KMS-11 (cell line): ENCODE results near the gene CACNA1S.

Experiments
- H2AFZ ChIP-seq: fragments of 200-600 bp; sonication (generic); 2 replicates; pipeline ENCODE4 v1.6.1; 2016; ENCODE audit warnings: antibody characterized with exemption, mixed run types, low read depth
- H3K27ac ChIP-seq: fragments of 200-600 bp; sonication (generic); 2 replicates; pipeline ENCODE4 v1.6.1; 2016; ENCODE audit warnings: mild to moderate bottlenecking, mixed run types
- H3K27me3 ChIP-seq: fragments of 200-600 bp; sonication (generic); 2 replicates; pipeline ENCODE4 v1.6.1; 2017; ENCODE audit warnings: mild to moderate bottlenecking, low read depth, mixed run types, moderate library complexity; ENCODE audit not compliant: insufficient read depth
- H3K36me3 ChIP-seq: fragments of 200-600 bp; sonication (generic); 2 replicates; pipeline ENCODE4 v1.6.1; 2017; ENCODE audit warnings: mild to moderate bottlenecking, mixed run types; ENCODE audit not compliant: insufficient read depth
- H3K4me1 ChIP-seq: fragments of 200-600 bp; sonication (generic); 2 replicates; pipeline ENCODE4 v1.6.1; 2016; ENCODE audit warnings: mild to moderate bottlenecking, low read depth, mixed run types; ENCODE audit not compliant: poor library complexity, severe bottlenecking
- H3K4me2 ChIP-seq: fragments of 200-600 bp; sonication (generic); 2 replicates; pipeline ENCODE4 v1.7.0; 2016; ENCODE audit warnings: mild to moderate bottlenecking, mixed run types
- H3K4me3 ChIP-seq: fragments of 200-600 bp; sonication (generic); IDR thresholded peaks from 2 replicates; pipeline ENCODE4 v1.6.1; 2017; ENCODE audit warnings: low read depth, low read length, mixed read lengths; ENCODE audit not compliant: insufficient read depth
- H3K79me2 ChIP-seq: fragments of 200-600 bp; sonication (generic); 2 replicates; pipeline ENCODE4 v1.6.1; 2016; ENCODE audit warnings: low read depth, mixed run types; ENCODE audit not compliant: insufficient read depth
- H3K9ac ChIP-seq: fragments of 200-600 bp; sonication (generic); 2 replicates; pipeline ENCODE4 v1.6.1; 2016; ENCODE audit warnings: mild to moderate bottlenecking, mixed run types
- H4K20me1 ChIP-seq: fragments of 200-600 bp; sonication (generic); 2 replicates; pipeline ENCODE4 v1.6.1; 2016; ENCODE audit warnings: mild to moderate bottlenecking, mixed run types; ENCODE audit not compliant: insufficient read depth
- CTCF ChIP-seq: fragments of 200-600 bp; sonication (generic); conservative IDR thresholded peaks from 2 replicates; pipeline ENCODE4 v1.6.1; 2017; ENCODE audit warnings: low read depth, mild to moderate bottlenecking, antibody characterized with exemption, low read length, moderate library complexity, mixed read lengths

Gene CACNA1S

GRCh38 chr1:201020721-201021629 is 91.3 kb downstream of the CACNA1S start:
- peaks cover 85% of the 10 kb centered on the region for H3K4me1 ChIP-seq
- no peaks in the 10 kb centered on the region for H3K27me3 ChIP-seq
- peak overlapping the region; percentile 1; the same call in 1 of the 2 replicates for H2AFZ ChIP-seq
- H3K79me2 ChIP-seq = peaks cover 68% of the 10 kb centered on the region
- H3K4me2 ChIP-seq = peak overlapping the region; percentile 88
- TF ChIP-seq CTCF = peak; percentile 86
- no peak overlapping the region for H3K4me3 ChIP-seq
- H3K27ac ChIP-seq = peak overlapping the region; percentile 85
- peak overlapping the region; percentile 71; the same call in 1 of the 2 replicates for H3K9ac ChIP-seq
- no peaks in the 10 kb centered on the region for H3K36me3 ChIP-seq
- H4K20me1 ChIP-seq = no peaks in the 10 kb centered on the region

DNA sequence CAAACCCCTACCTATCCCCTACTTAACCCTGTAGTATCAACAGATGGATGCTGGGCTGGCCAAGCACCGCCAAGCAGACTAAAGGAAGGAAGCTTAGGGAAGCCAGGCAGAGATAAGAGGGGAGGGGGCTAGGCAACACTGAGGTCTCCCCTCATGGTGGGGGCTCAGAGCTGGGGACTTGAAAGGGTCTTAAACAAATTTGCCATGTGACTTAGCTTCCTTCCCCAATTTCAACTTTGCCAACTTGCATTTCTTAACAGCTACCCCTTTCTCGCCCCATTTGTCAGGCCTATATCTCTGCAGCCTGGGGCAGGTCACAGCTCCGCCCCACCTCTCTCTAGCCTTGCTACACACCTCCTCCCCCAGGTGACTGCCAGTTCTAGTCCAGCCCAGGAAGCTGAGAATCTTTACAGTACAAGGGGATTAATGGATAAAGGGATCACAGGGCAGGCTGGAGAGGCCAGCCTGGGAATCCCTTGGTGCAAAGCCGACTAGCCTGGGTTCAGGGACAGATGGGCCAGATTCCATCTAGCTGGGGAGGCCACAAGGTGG is 92.1 kb downstream of the CACNA1S start:
- Histone ChIP-seq H3K79me2 (peaks cover 75% of the 10 kb centered on the region), H3K36me3 (no peaks in the 10 kb centered on the region), H3K4me3 (no peak overlapping the region), H2AFZ (peak overlapping the region; percentile 5; the same call in 1 of the 2 replicates), H3K27ac (peak overlapping the region; percentile 85), H3K9ac (peak overlapping the region; percentile 71; the same call in 1 of the 2 replicates), H3K4me2 (peak overlapping the region; percentile 88), H3K27me3 (no peaks in the 10 kb centered on the region), H4K20me1 (no peaks in the 10 kb centered on the region), H3K4me1 (peaks cover 85% of the 10 kb centered on the region)
- TF ChIP-seq CTCF = no peak

GRCh38 chr1:201019321-201019977 is 92.8 kb downstream of the CACNA1S start:
- Histone ChIP-seq H3K9ac (peak overlapping the region; percentile 71; the same call in 1 of the 2 replicates), H3K4me3 (no peak overlapping the region), H3K4me1 (peaks cover 81% of the 10 kb centered on the region), H3K36me3 (no peaks in the 10 kb centered on the region), H3K27me3 (no peaks in the 10 kb centered on the region), H4K20me1 (no peaks in the 10 kb centered on the region), H3K79me2 (peaks cover 81% of the 10 kb centered on the region), H2AFZ (peak overlapping the region; percentile 5; the same call in 1 of the 2 replicates), H3K27ac (peak overlapping the region; percentile 85), H3K4me2 (peak overlapping the region; percentile 88)
- TF ChIP-seq CTCF = no peak

- Histone ChIP-seq H3K27me3 (no peaks in the 10 kb centered on the region), H3K9ac (no peak overlapping the region; the same call in 1 of the 2 replicates), H4K20me1 (no peaks in the 10 kb centered on the region), H3K4me2 (peak overlapping the region; percentile 88), H3K27ac (no peak overlapping the region), H2AFZ (no peak overlapping the region), H3K4me1 (peaks cover 75% of the 10 kb centered on the region), H3K79me2 (peaks cover 91% of the 10 kb centered on the region), H3K4me3 (no peak overlapping the region), H3K36me3 (no peaks in the 10 kb centered on the region)
- TF ChIP-seq CTCF = no peak
Observed at GRCh38 chr1:201017828-201018163, 94.4 kb downstream of the CACNA1S start.
